VCaP (cell line): ENCODE measurements around the gene NFKBIZ.

Experiments used
- H3K27ac ChIP-seq: fragments of 450-650 bp; 2 replicates; pipeline ENCODE4 v1.5.1; 2017
- TF ChIP-seq, protein P1 (sequence below): fragments of 450-650 bp; conservative IDR thresholded peaks from 2 replicates; pipeline ENCODE4 v1.5.1; 2017; ENCODE audit warnings: mild to moderate bottlenecking, moderate library complexity

The NFKBIZ gene

DNA sequence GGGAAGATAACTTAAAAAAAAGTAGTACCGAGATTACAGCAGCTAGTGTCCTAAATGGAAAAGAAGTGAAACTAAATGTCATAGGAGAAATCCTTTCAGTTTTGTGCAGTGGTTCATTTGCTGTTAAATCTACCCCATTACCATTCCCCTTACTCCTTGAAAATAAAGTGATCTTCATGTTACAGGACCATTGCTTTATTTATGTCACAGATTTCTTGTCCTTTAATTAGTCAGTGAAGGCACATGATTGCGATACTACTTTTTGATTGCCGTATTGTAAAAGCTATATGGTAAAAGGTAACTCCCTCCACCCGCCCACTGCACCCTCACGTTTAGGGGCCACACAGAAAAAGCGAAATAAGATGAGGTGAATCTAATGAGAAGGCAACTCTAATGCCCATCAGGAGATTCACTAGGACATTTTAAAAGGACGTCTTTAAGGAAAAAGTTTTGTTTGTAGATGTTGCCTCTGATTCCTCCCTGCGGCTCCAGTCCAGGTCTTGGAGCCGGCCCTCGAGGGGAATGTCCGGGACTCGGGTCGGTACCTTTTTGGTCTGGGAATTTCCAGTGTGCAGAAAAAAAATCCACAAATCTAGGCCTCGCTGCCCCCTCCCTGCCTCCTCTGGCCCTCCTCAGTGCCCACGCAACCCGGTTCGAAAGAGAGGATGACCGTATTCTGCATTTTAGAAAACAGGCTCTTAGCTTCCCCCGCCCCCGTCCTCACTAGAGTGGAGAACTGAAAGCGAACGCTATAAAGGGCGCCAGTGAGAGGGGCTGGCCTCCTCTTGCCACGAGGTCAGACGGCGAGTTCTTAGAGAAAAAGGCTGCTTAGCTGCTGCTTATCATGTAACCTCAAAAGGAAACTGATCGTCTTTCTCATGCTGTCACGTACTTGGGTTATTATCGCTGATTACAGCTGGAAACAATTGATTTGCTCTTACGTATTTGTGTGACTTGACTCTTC, 21.8 kb upstream of the NFKBIZ start:
- TF ChIP-seq, protein P1, sequence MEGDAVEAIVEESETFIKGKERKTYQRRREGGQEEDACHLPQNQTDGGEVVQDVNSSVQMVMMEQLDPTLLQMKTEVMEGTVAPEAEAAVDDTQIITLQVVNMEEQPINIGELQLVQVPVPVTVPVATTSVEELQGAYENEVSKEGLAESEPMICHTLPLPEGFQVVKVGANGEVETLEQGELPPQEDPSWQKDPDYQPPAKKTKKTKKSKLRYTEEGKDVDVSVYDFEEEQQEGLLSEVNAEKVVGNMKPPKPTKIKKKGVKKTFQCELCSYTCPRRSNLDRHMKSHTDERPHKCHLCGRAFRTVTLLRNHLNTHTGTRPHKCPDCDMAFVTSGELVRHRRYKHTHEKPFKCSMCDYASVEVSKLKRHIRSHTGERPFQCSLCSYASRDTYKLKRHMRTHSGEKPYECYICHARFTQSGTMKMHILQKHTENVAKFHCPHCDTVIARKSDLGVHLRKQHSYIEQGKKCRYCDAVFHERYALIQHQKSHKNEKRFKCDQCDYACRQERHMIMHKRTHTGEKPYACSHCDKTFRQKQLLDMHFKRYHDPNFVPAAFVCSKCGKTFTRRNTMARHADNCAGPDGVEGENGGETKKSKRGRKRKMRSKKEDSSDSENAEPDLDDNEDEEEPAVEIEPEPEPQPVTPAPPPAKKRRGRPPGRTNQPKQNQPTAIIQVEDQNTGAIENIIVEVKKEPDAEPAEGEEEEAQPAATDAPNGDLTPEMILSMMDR: no peak
- peak overlapping the region; percentile 91 for H3K27ac ChIP-seq

GRCh38 chr3:101828276-101828675, 21.0 kb upstream of the NFKBIZ start:
- H3K27ac ChIP-seq: peak overlapping the region; percentile 91
- TF ChIP-seq, protein P1: no peak

DNA sequence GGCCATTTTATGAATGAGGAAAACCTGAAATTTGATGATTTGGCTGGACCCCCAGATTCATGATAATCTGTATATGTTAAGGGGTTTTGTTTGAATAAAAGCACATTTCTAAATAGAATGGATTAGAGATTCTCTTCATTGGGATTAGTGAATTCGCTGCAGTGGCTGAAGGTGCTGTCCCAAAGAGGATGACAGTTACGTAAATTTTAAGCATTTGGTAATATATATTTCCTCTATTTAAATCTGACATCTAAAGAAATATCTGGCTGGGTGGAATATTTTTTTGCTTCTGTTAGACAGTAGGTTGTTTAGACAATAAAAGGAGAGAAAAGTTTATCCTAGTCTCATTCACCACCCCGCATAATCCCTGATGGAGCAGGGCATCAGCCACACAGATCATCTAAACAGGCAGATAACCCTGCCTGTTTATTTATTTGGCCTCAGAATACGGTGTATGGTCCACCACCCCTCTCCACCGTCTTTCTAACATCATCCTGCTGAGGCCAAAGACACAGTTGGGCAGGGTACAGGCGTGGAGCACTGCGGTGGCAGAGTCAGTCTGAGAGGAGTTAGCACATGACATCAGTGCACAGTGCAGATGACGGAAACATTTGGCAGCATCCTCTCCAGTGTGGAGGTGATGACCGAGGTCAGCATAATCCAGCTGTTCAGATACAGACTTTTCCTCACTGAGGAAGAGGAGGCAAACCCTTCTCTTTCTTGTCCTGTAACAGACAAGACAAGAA, 20.4 kb upstream of the NFKBIZ start:
- TF ChIP-seq, protein P1: no peak
- peak overlapping the region; percentile 91 for H3K27ac ChIP-seq

- H3K27ac ChIP-seq: peak overlapping the region; percentile 91; the same call in 1 of the 2 replicates
- TF ChIP-seq, protein P1: no peak
These were observed 19.9 kb upstream of the NFKBIZ start for GRCh38 chr3:101829437-101829830.

GRCh38 chr3:101829874-101830273, 19.4 kb upstream of the NFKBIZ start:
- H3K27ac ChIP-seq: peak overlapping the region; percentile 91; the same call in 1 of the 2 replicates
- TF ChIP-seq, protein P1: no peak

GRCh38 chr3:101833446-101833974, 15.8 kb upstream of the NFKBIZ start:
- H3K27ac ChIP-seq: no peak overlapping the region
- TF ChIP-seq, protein P1: no peak

- TF ChIP-seq, protein P1: no peak
- peak overlapping the region; percentile 57 for H3K27ac ChIP-seq
These were observed 13.6 kb upstream of the NFKBIZ start for GRCh38 chr3:101835676-101836075.
